ENCODE measurements around the gene SH2D3C. TPM values are rescaled to one million over a fixed set of nuclear protein-coding genes. Genes with fewer than 3 reads are reported as not detected.
A peak's percentile ranks its signal among the peaks of the same experiment; 100 is the strongest.

SH2D3C gene
- total RNA-seq, 2 donors from 2014 or later = 15.9 to 27.2 TPM

- ATAC-seq (no peak), DNase-seq (no peak)
- H3K4me1 Mint-ChIP-seq = peaks cover 27% of the 10 kb centered on the region
- peak overlapping the region; percentile 98 for H3K27ac Mint-ChIP-seq
- peaks cover 3% of the 10 kb centered on the region for H3K36me3 Mint-ChIP-seq (ENCODE audit: low read depth)
- peak overlapping the region; percentile 99 for H3K4me3 Mint-ChIP-seq
- H3K9me3 ChIP-seq (ENCODE audit: control insufficient read depth, low read length, poor library complexity, severe bottlenecking) = no peaks in the 10 kb centered on the region
- no peaks in the 10 kb centered on the region for H3K27me3 Mint-ChIP-seq
Measured at GRCh38 chr9:127716412-127716811, 62.1 kb downstream of the SH2D3C start.

DNA sequence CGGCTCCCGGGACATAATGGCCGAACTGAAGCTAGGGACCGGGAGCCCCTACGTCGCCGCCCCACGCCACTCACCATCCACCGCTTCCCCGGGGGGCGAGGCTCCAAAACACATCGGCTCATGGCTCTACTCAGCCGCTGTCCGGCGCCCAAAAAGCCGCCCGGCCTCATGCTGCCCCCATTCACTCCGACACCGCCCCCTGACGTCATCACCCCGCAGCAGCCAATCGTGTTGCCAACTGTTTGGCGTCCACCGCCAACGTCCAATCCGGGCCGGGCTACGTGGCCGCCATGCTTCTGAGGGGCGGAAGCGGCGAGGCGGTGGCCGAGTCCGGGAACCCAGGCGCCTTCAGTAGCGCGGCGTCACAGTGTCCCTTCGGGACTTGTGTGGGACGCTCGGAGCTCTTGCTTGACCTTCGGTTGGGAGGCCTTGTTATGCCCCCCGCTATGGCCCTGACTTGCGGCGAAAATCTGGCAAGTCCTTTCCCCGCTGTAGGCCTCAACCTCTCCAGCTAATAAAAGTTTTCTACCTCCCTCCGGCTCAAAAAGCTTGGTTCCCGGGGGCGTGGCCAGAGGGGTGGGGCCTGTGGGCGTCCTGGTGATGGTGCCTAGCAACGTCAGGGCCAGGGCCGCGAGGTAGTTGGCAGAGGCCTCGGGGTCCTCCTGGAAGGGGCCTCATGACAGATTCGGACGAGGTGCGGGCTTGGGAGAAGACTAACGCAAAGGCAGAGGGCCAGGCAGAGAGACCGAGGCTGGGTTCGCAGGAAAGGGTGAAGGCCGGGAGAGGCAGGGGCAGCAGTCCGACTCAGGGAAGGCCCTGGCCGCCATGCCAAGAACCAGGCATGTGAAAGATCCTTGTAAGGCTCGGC lies 62.8 kb downstream of the SH2D3C start, which contains the start of the genes PTRH1 and TTC16:
Gene PTRH1 (minus strand): TSS at position 194 of the 868 bp plus-strand sequence. CDS start 24 bp downstream, at position 170.
Gene TTC16 (plus strand): TSS at position 610 of the 868 bp plus-strand sequence. CDS start 67 bp downstream, at position 677.
- Mint-ChIP-seq H3K4me3 (peak within 1 kb of the TSS; percentile 99), H3K4me1 (peaks cover 29% of the 10 kb centered on the region), H3K36me3 (ENCODE audit: low read depth) (peaks cover 3% of the 10 kb centered on the region), H3K27me3 (no peaks in the 10 kb centered on the region), H3K27ac (peak within 1 kb of the TSS; percentile 98)
- H3K9me3 ChIP-seq (ENCODE audit: control insufficient read depth, low read length, poor library complexity, severe bottlenecking) = no peaks in the 10 kb centered on the region
- peak; percentile 96 for ATAC-seq
- peak; percentile 93 to 95 (median 94) for DNase-seq

- Mint-ChIP-seq H3K4me1 (peaks cover 25% of the 10 kb centered on the region), H3K36me3 (ENCODE audit: low read depth) (peaks cover 3% of the 10 kb centered on the region), H3K27ac (peak overlapping the region; percentile 98), H3K4me3 (peak overlapping the region; percentile 99), H3K27me3 (no peaks in the 10 kb centered on the region)
- H3K9me3 ChIP-seq (ENCODE audit: control insufficient read depth, low read length, poor library complexity, severe bottlenecking) = no peaks in the 10 kb centered on the region
- ATAC-seq = peak; percentile 4
- no peak for DNase-seq
Measured at GRCh38 chr9:127714951-127715469, 63.5 kb downstream of the SH2D3C start.

DNA sequence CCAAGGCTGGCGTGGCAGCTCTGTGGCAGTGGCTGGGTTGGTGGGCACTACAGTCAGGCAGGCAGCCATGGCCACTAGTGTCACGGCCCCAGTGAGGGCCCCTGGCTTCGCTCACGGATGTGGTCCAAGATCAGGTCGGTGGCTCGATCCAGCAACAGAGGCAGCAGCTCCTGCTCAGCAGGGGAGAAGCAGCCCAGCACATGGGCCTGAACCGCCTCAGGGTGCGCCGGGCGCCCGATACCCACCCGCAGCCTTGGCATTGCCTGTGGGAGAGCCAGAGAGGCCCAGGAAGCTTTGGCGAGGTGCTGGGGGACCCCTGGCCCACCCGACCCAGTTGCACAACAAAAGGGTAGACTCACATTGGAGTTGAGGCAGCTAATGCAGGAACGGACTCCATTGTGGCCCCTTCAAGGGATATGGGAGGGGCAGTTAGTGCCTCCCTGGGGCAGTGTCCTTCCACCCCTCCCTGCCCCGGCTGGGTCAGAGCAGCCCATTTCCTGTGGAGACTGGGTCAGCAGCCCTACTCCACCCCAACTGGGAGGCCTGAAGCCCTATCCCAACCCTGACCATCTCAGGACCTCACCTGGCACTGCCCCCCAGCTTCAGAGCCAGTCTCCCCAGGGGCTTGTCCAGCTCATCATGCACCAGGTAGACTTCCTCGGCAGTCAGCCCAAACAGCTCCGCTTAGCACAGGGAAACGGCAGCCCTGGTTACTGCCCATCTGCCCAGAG lies 64.3 kb downstream of the SH2D3C start:
- Mint-ChIP-seq H3K27me3 (no peaks in the 10 kb centered on the region), H3K36me3 (ENCODE audit: low read depth) (peaks cover 3% of the 10 kb centered on the region), H3K4me1 (peaks cover 17% of the 10 kb centered on the region), H3K27ac (no peak overlapping the region), H3K4me3 (peak overlapping the region; percentile 84)
- DNase-seq (no peak), ATAC-seq (no peak)
- no peaks in the 10 kb centered on the region for H3K9me3 ChIP-seq (ENCODE audit: control insufficient read depth, low read length, poor library complexity, severe bottlenecking)

GRCh38 chr9:127712867-127713266 lies 65.6 kb downstream of the SH2D3C start:
- Mint-ChIP-seq H3K27ac (no peak overlapping the region), H3K4me1 (peaks cover 17% of the 10 kb centered on the region), H3K4me3 (peak overlapping the region; percentile 25), H3K36me3 (ENCODE audit: low read depth) (peaks cover 3% of the 10 kb centered on the region), H3K27me3 (no peaks in the 10 kb centered on the region)
- no peak for ATAC-seq
- DNase-seq = no peak
- H3K9me3 ChIP-seq (ENCODE audit: control insufficient read depth, low read length, poor library complexity, severe bottlenecking) = no peaks in the 10 kb centered on the region

- Mint-ChIP-seq H3K4me3 (peak overlapping the region; percentile 25), H3K36me3 (ENCODE audit: low read depth) (peaks cover 3% of the 10 kb centered on the region), H3K4me1 (peaks cover 22% of the 10 kb centered on the region), H3K27me3 (no peaks in the 10 kb centered on the region), H3K27ac (no peak overlapping the region)
- ATAC-seq (no peak), DNase-seq (no peak)
- no peaks in the 10 kb centered on the region for H3K9me3 ChIP-seq (ENCODE audit: control insufficient read depth, low read length, poor library complexity, severe bottlenecking)
Measured at GRCh38 chr9:127712371-127712770, 66.1 kb downstream of the SH2D3C start.

DNA sequence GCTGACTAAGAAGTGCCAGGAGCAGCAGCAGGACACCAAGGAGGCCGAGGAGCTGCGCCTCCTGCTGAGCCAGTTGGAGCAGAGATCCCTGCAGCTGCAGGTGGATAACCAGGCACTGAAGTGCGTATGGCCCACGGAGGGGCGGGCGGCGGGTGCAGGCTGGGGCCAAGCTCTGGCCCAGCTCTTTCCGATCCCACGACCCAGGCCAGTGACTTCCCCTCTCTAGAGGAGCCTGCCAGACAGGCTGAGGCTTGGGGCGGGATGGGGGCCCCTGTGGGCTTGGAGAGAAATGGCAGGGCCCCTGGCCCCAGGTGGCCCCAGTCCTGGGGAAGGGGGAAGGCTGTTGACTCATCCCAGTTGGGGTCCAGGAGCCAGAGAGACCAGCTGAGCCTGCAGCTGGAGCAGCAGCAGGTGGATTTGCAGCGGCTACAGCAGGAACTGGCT lies 66.6 kb downstream of the SH2D3C start:
- Mint-ChIP-seq H3K27ac (no peak overlapping the region), H3K4me3 (no peak overlapping the region), H3K4me1 (peaks cover 24% of the 10 kb centered on the region), H3K27me3 (no peaks in the 10 kb centered on the region), H3K36me3 (ENCODE audit: low read depth) (peaks cover 3% of the 10 kb centered on the region)
- ATAC-seq (no peak), DNase-seq (no peak)
- H3K9me3 ChIP-seq (ENCODE audit: control insufficient read depth, low read length, poor library complexity, severe bottlenecking) = no peaks in the 10 kb centered on the region

DNA sequence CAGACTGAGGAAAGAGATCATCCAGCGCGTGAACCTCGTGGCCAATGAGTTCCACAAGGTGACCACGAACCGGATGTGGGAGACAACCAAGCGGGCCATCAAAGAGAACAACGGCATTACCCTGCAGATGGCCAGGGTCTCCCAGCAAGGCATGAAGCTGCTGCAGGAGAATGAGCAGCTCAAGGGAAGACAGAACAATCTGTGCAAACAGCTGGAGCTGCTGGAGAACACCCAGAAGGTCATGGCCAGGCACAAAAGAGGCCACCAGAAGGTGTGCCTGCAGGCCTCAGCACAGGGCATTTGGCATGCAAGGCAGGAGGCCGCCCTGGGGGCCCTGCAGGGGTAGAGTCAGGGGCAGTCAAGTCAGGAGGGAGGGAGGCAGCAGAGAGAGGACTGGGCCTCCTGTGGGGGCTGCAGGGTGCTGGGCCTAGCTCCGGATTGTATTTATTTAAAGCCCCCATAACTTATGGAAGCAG lies 67.2 kb downstream of the SH2D3C start:
- Mint-ChIP-seq H3K36me3 (ENCODE audit: low read depth) (peaks cover 3% of the 10 kb centered on the region), H3K27me3 (no peaks in the 10 kb centered on the region), H3K27ac (peak overlapping the region; percentile 32), H3K4me3 (no peak overlapping the region), H3K4me1 (peaks cover 25% of the 10 kb centered on the region)
- no peak for DNase-seq
- ATAC-seq = no peak
- no peaks in the 10 kb centered on the region for H3K9me3 ChIP-seq (ENCODE audit: control insufficient read depth, low read length, poor library complexity, severe bottlenecking)

DNA sequence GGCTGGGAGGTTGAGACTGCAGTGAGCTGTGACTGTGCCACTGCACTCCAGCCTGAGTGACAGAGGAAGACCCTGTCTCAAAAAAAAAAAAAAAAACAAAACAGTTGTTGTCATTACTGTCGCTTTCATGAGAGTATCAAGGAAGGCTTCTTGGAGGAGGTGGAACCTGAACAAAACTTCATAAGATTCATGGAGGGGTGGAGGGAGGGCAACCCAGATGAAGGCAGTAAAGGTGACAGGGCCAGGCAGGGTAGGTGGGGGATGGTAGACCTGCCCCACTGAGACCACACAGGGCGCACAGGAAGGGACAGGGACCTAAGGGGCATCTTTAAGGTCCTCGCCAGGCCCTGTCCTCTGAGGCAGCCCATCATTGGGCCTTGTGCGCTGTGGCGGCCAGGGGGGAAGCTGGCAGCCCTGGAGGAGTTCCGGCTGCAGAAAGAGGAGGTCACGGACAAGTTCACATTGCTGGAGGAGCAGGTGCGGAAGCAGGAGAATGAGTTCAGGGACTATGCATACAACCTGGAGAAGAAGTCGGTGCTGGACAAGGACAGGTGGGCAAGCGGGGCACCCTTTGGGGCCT lies 68.2 kb downstream of the SH2D3C start:
- ATAC-seq = no peak
- Mint-ChIP-seq H3K4me1 (peaks cover 18% of the 10 kb centered on the region), H3K27ac (peak overlapping the region; percentile 32), H3K27me3 (no peaks in the 10 kb centered on the region), H3K36me3 (ENCODE audit: low read depth) (no peaks in the 10 kb centered on the region), H3K4me3 (no peak overlapping the region)
- H3K9me3 ChIP-seq (ENCODE audit: control insufficient read depth, low read length, poor library complexity, severe bottlenecking) = no peaks in the 10 kb centered on the region
- no peak for DNase-seq

- ATAC-seq = no peak
- H3K9me3 ChIP-seq (ENCODE audit: control insufficient read depth, low read length, poor library complexity, severe bottlenecking) = no peaks in the 10 kb centered on the region
- Mint-ChIP-seq H3K4me3 (no peak overlapping the region), H3K27me3 (no peaks in the 10 kb centered on the region), H3K4me1 (peaks cover 16% of the 10 kb centered on the region), H3K36me3 (ENCODE audit: low read depth) (no peaks in the 10 kb centered on the region), H3K27ac (no peak overlapping the region)
- no peak for DNase-seq
Measured at GRCh38 chr9:127708952-127709587, 69.4 kb downstream of the SH2D3C start.

DNA sequence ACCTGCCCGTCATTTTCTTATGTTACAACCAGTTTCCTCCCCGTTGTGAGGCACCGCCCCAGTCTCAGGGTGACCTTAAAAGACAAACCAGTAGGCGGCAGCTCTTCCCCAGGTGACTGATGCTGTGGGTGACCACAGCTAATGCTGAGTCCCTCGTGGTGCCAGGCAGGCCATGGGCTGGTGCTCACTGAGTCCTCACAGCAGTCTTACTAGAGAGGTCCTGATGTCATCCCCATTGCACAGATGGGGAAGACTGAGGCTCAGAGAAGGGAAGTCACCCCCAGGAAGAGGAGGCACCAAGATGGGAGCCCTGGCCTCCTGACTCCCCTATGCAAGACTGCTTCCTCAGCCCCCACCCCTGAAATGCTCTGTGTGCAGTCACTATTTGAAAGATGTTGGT lies 70.7 kb downstream of the SH2D3C start:
- Mint-ChIP-seq H3K27me3 (no peaks in the 10 kb centered on the region), H3K4me1 (peaks cover 16% of the 10 kb centered on the region), H3K36me3 (ENCODE audit: low read depth) (no peaks in the 10 kb centered on the region), H3K4me3 (peak overlapping the region; percentile 5), H3K27ac (no peak overlapping the region)
- ATAC-seq = peak; percentile 93
- H3K9me3 ChIP-seq (ENCODE audit: control insufficient read depth, low read length, poor library complexity, severe bottlenecking) = no peaks in the 10 kb centered on the region
- DNase-seq = peak in 2 of 3 donors; percentile 24 to 33

- no peaks in the 10 kb centered on the region for H3K9me3 ChIP-seq (ENCODE audit: control insufficient read depth, low read length, poor library complexity, severe bottlenecking)
- Mint-ChIP-seq H3K4me3 (peak within 1 kb of the TSS; percentile 5), H3K4me1 (peaks cover 14% of the 10 kb centered on the region), H3K36me3 (ENCODE audit: low read depth) (no peaks in the 10 kb centered on the region), H3K27ac (no peak within 1 kb of the TSS), H3K27me3 (no peaks in the 10 kb centered on the region)
- ATAC-seq (no peak), DNase-seq (no peak)
Measured at GRCh38 chr9:127706836-127707241, 71.6 kb downstream of the SH2D3C start, which contains the start of gene CFAP157. TSS of gene CFAP157 (plus strand) at chr9:127706988. CDS start at chr9:127707032, 44 bp downstream.
